ENCODE data around the gene DDX1.

GRCh38 chr2:15651367-15651727, 59.7 kb downstream of the DDX1 start:
- TF ChIP-seq CTCF (IDR thresholded peaks at IDR 0.05) (no peak), POLR2A (IDR thresholded peaks at IDR 0.05) (no peak)

All from heart left ventricle (tissue), 13 donors.